GM12878 (cell line): ENCODE measurements around the gene SLC6A11.

Experiments
- CBX3 ChIP-seq: fragments of 200-600 bp; sonication (generic); IDR thresholded peaks from 2 replicates; pipeline ENCODE4 v1.6.1; 2016; ENCODE audit warnings: low read depth, borderline replicate concordance
- EZH2 ChIP-seq: IDR thresholded peaks from 2 replicates; pipeline ENCODE4 v1.6.1; 2012; ENCODE audit warnings: low read depth, mild to moderate bottlenecking, control low read depth, inconsistent platforms, low read length, borderline replicate concordance; ENCODE audit not compliant: control insufficient read depth
- LARP7 ChIP-seq: fragments of 450-650 bp; IDR thresholded peaks from 2 replicates; pipeline ENCODE4 v1.6.1; 2017; ENCODE audit warnings: mild to moderate bottlenecking
- POLR2A ChIP-seq: IDR thresholded peaks from 2 replicates; pipeline ENCODE4 v1.6.1; 2011; ENCODE audit warnings: low read depth, mild to moderate bottlenecking, low read length
- TF ChIP-seq, protein P1 (sequence below): IDR thresholded peaks from 2 replicates; pipeline ENCODE4 v1.6.1; 2012; ENCODE audit warnings: mild to moderate bottlenecking, low read depth, low read length

DNA sequence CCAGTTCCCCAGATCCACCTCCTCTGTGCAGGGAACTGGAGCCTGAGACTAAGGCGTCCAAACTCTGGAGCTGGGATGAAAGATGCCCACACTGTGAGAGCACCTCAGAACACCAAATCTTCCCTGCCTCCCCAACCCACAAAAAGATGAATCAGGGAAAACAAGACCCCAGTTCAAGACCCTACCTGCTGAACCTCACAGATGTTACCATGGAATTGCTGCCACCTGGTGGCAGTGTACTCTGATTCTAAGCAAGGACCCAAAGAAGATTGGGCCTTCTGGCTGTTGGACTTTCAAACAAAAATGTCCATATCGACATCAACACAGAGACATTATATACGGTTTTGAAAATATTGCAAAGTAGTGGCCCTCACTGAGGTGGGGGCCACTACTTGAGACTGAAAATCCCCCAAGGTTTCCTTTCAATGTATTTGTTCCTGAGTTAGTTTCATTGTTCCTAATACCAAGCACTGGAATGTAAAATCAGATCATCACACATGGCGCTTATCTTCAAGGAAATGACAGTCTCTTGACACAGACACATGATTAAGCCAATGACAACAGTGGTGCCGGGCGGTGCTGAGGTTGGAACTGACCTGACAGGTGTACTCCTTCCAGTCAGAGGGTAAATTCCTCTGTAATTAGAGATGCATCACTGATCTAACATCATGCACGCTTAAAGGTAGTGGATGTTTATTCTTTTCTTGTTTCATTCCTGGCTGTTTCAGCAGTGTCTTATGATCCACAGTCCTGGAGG lies 67.6 kb downstream of the SLC6A11 start:
- TF ChIP-seq CBX3 (no peak), EZH2 (no peak), POLR2A (no peak), LARP7 (no peak)
- TF ChIP-seq, protein P1, sequence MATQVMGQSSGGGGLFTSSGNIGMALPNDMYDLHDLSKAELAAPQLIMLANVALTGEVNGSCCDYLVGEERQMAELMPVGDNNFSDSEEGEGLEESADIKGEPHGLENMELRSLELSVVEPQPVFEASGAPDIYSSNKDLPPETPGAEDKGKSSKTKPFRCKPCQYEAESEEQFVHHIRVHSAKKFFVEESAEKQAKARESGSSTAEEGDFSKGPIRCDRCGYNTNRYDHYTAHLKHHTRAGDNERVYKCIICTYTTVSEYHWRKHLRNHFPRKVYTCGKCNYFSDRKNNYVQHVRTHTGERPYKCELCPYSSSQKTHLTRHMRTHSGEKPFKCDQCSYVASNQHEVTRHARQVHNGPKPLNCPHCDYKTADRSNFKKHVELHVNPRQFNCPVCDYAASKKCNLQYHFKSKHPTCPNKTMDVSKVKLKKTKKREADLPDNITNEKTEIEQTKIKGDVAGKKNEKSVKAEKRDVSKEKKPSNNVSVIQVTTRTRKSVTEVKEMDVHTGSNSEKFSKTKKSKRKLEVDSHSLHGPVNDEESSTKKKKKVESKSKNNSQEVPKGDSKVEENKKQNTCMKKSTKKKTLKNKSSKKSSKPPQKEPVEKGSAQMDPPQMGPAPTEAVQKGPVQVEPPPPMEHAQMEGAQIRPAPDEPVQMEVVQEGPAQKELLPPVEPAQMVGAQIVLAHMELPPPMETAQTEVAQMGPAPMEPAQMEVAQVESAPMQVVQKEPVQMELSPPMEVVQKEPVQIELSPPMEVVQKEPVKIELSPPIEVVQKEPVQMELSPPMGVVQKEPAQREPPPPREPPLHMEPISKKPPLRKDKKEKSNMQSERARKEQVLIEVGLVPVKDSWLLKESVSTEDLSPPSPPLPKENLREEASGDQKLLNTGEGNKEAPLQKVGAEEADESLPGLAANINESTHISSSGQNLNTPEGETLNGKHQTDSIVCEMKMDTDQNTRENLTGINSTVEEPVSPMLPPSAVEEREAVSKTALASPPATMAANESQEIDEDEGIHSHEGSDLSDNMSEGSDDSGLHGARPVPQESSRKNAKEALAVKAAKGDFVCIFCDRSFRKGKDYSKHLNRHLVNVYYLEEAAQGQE, result no peak
